AG08395 (cell line): ENCODE results near the gene IQUB.
"Not testable (repeated sequence)": the region's sequence is repeated elsewhere in the genome, so short reads cannot be mapped to it uniquely, and the experiment has no call there.

Source experiments
- DNase-seq: peaks from one replicate; pipeline ENCODE4 v3.0.0; 2012; ENCODE audit warnings: mixed read lengths, low spot score

Gene IQUB

GRCh38 chr7:123534383-123535260 is at the start of gene IQUB:
Gene IQUB, minus strand, starts transcription at chr7:123534595. Its CDS starts 22,255 bp downstream, at chr7:123512340.
- peak; percentile 97 for DNase-seq

DNA sequence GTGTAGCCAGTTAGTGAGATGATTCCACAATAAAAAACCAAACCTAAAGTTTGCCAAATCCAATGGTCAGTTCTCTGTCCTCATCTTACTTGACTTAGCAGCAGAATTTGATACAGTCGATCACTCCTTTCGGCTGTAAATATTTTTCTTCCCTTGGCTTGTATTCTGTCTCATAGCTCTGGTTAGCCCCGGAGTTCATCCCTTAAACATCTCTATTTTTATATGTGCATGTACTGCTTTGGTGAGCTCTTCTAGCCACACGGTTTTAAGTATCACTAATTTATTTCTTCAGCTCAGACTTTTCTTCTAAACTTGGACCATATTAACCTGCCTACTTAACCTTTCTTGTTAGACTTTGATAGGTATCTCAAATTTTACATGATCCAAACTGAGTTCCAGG is 49.4 kb upstream of the IQUB start:
- DNase-seq, result no peak

GRCh38 chr7:123581162-123581459 is 46.7 kb upstream of the IQUB start:
- no peak for DNase-seq

GRCh38 chr7:123580406-123581161 is 46.2 kb upstream of the IQUB start:
- DNase-seq, result peak; percentile 46

DNA sequence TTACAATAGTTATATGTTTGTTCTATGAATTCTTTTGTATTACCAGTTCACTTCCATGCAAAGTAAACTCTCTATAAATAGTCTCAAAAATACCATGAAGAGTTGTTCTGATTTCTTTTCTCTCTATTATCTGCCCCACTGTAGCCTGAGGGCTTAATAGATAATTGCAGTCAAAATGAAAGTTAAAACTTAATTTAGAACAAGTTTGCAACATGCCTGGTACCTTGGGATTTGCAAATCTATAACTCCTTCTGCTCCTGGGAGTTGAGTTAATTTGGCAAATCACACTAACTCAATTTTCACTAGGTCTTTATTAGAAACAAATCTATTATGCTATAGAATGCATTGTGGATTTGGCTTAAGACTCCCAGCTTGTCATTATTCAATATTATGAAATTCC is 45.0 kb upstream of the IQUB start:
- no peak for DNase-seq

DNA sequence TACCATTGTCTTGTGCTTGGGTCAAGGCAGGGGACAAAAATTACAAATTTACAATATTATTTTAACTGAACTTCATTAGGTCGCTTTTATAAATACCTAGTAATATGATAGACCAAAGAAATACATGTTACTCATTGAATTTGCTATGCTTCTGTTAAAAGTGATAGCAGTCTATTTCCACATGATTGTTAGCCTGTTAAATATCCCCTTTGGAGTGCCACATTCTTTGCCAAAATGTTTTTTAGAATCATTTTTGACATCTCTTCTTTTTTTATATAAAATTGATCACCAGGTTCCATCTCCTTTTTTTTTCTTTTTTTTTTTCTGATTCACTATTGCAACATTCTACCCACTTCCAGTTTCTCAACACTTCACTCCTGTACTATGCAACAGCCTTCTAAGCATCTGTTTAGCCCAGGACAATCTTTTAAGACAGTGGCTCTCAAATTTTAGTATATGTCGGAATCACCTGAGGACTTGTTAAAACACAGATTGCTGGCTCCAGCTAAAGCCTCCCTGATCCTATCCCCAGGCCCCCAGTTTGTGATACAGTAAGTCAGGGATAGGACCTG is 39.6 kb upstream of the IQUB start:
- DNase-seq, result no peak

DNA sequence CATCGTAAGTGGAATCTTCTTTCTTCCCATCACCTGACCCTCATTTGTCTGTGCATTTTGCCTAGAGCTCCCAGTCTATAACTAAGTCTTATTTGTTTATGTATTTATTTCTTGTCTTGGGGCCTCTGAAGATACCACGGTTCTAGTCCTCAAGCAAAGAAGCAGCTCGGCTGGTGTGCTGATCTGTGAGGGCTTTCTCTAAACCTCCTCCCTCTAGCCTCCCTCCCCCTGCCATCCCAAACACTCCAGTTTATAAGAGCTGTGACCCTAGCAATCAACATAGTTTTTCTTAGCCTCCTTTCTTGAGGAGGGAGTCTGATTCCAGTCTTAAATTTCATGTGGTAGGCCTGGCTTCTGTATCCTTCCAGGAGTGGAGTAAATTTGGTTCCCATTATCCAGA is 38.9 kb upstream of the IQUB start:
- DNase-seq, result no peak

GRCh38 chr7:123571684-123572083 is 37.3 kb upstream of the IQUB start:
- DNase-seq, result no peak

DNA sequence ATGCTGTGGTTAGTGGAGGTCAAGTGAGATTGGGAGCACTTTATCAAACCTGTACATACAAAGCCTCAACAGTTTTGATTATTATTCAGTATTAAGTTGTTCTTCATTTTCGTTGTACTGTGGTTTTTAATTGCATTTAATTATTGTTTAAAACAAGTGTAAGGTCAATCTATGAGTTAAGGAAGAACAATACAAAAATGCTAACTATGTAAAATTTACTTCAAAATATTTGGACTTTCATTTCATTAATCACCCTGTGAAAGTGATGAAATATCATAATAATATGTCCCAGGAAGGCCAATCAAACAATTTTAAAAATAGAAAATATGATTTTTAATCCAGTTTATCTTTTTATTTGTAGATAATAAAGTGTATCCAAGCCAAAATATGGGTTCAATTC is 36.8 kb upstream of the IQUB start:
- no peak for DNase-seq

GRCh38 chr7:123570390-123571182 is 36.2 kb upstream of the IQUB start:
- DNase-seq, result no peak

DNA sequence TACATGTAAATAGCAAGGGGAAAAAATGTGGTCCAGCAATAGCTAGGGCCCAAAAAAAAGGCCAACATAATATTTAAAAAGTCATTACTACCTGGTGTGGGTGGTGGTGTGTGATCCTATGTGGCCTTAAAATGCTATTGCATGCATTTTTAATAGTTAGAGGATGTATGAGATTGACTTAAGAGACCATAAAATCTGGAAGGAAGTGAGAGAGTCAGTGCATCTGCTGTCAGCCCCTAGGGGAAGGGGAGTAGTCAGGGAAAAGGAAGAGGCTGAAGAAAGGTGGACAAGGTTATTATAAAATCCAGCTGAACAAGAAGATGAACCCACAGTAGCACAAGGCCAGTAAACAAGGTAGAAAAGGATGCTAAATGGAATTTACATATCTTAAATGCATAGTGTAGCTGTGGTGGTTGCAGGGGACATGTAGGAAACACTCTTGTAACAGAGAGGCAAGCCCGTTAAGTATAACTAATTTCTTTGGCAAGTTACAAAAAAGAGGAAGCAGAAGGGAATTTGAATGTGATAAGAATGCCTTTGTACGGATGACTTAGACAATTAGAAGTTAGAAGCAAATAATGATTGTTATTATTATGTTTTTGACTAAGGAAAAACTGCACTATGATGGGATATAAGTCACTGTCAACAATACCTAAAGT is 35.1 kb upstream of the IQUB start:
- DNase-seq, result no peak

DNA sequence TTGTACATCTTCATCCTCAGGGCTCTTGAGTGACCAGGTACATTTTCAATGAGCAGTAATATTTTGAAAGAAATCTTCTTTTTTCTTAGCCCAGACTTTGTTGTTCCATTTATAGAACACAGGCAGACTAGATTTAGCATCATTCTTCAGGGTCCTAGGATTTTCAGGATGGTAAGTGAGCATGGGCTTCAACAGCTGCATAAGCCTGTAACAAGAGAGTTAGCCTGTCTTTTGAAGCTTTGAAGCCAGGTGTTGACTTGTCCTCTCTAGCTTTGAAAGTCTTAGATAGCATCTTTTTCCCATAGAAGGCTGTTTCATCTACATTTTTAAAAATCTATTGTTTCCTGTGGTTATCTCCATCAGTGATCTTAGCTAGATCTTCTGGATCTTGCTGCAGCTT is 27.7 kb upstream of the IQUB start:
- no peak for DNase-seq

DNA sequence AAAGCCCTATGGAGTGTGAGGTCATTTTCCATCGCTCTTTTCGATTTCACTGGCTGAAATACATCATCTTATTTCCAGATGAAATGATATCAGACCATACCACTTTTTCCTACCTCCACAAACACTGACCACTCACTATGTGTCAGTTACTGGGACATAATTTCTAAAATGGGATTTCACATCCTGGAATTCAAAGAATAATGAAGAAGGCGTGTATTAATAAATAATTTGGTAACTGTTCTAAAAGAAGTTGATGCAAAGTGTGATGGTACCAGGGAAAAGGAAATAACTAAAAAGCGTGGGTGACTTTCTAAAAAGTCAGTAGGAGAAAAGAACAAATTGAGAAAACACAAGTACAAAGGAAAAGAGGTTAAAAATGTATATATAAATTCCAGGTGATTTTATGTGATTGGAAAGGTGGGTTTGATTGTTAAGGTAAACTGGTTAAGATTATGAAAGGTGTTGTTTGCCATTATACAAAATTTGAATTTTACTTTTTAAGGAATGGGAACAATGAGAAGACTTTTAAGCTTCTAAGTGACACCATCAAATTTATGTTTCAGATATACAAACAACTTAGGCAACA is 24.0 kb upstream of the IQUB start:
- no peak for DNase-seq

DNA sequence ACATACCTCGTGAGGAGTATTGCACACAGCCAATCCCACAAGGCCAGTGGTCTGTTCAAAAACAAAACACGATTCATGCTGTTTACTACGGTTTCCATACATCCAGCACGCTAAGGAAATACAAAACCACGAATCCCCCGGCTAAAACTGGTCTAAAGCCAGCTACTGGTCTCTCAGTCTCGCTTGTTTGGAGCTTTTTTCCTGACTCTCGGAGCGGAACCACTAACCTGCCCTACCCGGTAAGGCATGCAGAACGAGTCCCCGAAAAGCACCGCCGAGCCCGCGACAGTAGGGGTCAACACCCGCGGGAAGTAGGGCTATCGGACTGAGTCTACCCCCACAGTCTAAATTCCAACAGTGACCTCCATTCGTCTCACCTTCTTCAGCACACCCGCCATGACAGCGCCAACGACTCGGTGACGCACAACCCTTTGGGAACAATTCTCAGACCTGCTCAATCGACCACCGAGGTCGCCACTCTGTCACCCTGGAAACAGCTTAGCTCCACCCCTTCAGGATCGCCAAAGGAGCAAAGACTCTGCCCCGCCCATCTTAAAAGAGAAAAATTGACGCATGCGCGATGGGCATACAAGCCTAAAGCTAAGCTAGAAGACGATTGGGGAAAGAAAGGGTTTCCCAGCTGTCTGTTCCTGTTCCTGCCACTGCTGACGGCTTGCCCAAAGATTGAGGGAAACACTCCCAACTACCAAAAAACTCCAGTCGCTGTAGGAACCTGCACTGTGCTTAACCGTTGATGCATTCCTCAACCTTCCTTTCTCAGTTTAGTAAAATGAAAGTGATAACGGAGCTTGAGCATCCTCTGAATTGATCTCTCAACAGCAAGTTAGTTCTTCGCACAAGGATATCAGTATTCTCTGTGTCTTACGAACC is 23.2 kb upstream of the IQUB start, which contains the start of gene NDUFA5:
NDUFA5 (minus strand) TSS at position 421 of the 891 bp plus-strand sequence; CDS start at position 398, 23 bp downstream.
- peak; percentile 98 for DNase-seq

- peak; percentile 3 for DNase-seq
These were observed 22.6 kb upstream of the IQUB start for GRCh38 chr7:123557016-123557397.

GRCh38 chr7:123555484-123555883 is 21.1 kb upstream of the IQUB start:
- DNase-seq, result no peak

DNA sequence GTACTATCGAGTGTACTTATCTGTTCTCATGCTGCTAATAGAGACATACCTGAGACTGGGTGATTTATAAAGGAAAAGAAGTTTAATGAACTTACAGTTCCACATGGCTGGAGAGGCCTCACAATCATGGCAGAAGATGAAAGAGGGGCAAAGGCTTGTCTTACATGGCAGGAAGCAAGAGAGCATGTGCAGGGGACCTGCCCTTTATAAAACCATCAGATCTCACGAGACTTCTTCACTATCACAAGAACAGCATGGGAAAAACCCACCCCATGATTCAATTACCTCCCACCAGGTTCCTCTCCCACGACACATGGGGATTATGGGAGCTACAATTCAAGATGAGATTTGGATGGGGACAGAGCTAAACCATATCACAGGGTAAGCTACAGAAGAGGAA is 18.8 kb upstream of the IQUB start:
- DNase-seq, result no peak

DNA sequence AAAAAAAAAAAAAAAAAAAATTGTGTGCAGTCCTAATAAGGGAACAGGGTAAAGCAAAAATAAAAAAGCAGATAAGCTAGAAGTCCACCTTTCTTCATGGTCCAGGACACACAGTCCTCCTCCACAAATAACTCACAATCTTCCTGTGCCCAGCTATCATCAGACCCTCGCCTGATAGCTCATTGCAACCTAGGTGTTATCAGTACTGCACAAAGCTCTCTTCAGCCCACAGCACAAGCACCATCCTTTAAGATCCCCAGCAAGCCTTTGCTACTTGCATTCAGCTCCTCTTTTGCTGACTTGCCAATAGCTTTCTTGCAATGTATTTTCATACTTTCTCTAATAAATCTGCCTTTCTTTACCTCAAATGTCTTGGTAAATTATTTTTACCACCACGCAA is 18.2 kb upstream of the IQUB start:
- no peak for DNase-seq

GRCh38 chr7:123552134-123552533 is 17.7 kb upstream of the IQUB start:
- DNase-seq, result not testable (repeated sequence)

- no peak for DNase-seq
These were observed 14.0 kb upstream of the IQUB start for GRCh38 chr7:123548406-123548805.
